H1 (cell line): Measurements from ENCODE around the gene SMARCE1. TPM values are rescaled to one million over a fixed set of nuclear protein-coding genes. Genes with fewer than 3 reads are reported as not detected.

Source experiments
- CHD7 ChIP-seq: fragments of 300-600 bp; sonication (generic); IDR thresholded peaks from 2 replicates; pipeline ENCODE4 v1.7.1; 2012; ENCODE audit warnings: low read length, moderate library complexity, mild to moderate bottlenecking, inconsistent platforms; ENCODE audit not compliant: insufficient replicate concordance
- HDAC2 ChIP-seq, 2 experiments: fragments of 300-600 bp in 1 of 2; sonication (generic) in 1 of 2; IDR thresholded peaks; 2 replicates each; pipeline ENCODE4 v1.6.1; 2011 to 2012; ENCODE audit warnings: low read depth in 2 of 2, low read length in 2 of 2, mild to moderate bottlenecking in 2 of 2, moderate library complexity in 2 of 2, borderline replicate concordance in 1 of 2, inconsistent platforms in 1 of 2
- KDM5A ChIP-seq: fragments of 200-600 bp; IDR thresholded peaks from 2 replicates; pipeline ENCODE4 v1.7.1; 2012; ENCODE audit warnings: mild to moderate bottlenecking, low read length, inconsistent platforms, mixed read lengths
- RAD21 ChIP-seq, 2 experiments: IDR thresholded peaks in 1 of 2; conservative IDR thresholded peaks in 1 of 2; 2 replicates each; pipeline ENCODE4 v1.6.1; 2011; ENCODE audit warnings: low read depth in 2 of 2, low read length in 2 of 2, improper control_type of control experiment in 1 of 2, inconsistent platforms in 1 of 2, mild to moderate bottlenecking in 1 of 2, moderate library complexity in 1 of 2
- RBBP5 ChIP-seq: IDR thresholded peaks from 2 replicates; pipeline ENCODE4 v1.7.1; 2012; ENCODE audit warnings: low read depth, mild to moderate bottlenecking, inconsistent platforms, low read length, moderate library complexity, borderline replicate concordance
- polyA plus RNA-seq, 7 experiments: library from polyadenylated mRNA; depleted of rRNA in 3 of 7; stranded (reverse) in 5 of 7; unstranded in 2 of 7; fragments of >200 nt in 5 of 7; fragments of 200-250 nt in 2 of 7; gene quantifications; 1 replicate in 5 of 7; 2 replicates in 1 of 7; 4 replicates in 1 of 7; pipeline versions ENCODE4 v1.2.1 to v1.2.3, GENCODE V29; 2011 to 2013; ENCODE audit warnings: missing spikeins in 2 of 7, mixed read lengths in 2 of 7
- total RNA-seq: library from RNA; stranded (reverse); fragmentation: NEBNext Ultra II Directional; extraction: Animal tissue kit (Norgen Biotek cat#: 25700); gene quantifications from 2 replicates; pipeline ENCODE4 v1.2.1, GENCODE V29; 2021

Gene SMARCE1
- total and polyA plus RNA-seq, 2 of the 8 experiments (the other 6 are each of a cell fraction or from before 2014, with no cell fraction given), result 30.7 to 131 TPM

DNA sequence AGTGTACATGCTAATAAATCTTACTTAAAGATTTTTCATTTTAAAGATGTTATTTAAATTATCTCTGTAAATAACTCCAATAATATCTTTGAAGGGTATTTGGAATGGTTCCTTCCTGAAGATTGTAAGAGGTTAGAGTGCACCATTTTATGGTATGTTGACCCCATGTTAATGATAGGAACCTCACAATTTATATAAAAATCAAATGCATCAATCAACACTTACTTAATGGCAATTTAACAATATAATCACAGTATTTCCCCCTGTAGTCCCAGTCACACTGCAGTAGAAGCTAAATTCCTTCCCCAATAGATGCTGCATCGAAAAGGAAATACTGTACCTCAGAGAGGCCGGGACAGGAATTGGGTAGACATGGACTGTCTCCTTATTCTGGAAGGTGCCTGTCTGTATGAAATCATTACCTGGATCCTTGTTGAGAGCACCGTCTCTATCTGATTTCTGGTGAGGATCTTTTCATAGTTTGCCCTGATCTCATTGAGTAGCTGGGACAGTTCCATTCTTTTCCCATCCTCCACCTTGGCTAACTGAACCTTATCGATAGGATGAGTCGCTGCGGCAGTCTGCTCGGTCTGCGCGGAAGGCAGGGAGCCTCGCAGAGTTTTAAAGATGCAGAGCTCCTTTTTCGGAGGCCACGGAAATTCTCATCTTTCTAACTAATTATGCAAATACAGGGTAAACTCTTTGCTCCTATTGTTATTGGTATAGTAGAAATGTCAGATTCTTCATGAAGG, 17.1 kb upstream of the SMARCE1 start, which contains the start of gene KRT222 (continued):
- TF ChIP-seq CHD7, result no peak
- no peak for TF ChIP-seq KDM5A
- TF ChIP-seq RBBP5, result peak; percentile 66; the same call in 1 of the 2 replicates
- TF ChIP-seq HDAC2 (IDR thresholded peaks at IDR 0.05; ENCODE audit: borderline replicate concordance in 1 of 2, low read depth in 2 of 2, low read length in 2 of 2), result no peak
- TF ChIP-seq RAD21 (IDR thresholded peaks at IDR 0.05 in 1 of 2, conservative IDR thresholded peaks at IDR 0.05 in 1 of 2; ENCODE audit: low read depth in 2 of 2, low read length in 2 of 2), result no peak
